Measurements from ENCODE around the gene PGAP6. TPM values are rescaled to one million over a fixed set of nuclear protein-coding genes. Genes with fewer than 3 reads are reported as not detected.

PGAP6 gene
- total RNA-seq, 2 experiments from 2014 or later: 59.7 to 63.7 TPM

- H3K27ac ChIP-seq (ENCODE audit: low read depth in 1 of 2, low read length in 2 of 2): no peak overlapping the region
- CTCF ChIA-PET: no interaction called here
- Mint-ChIP-seq H3K27me3 (no peaks in the 10 kb centered on the region), H3K4me3 (no peak overlapping the region), H3K36me3 (ENCODE audit: low read depth) (no peaks in the 10 kb centered on the region), H3K4me1 (ENCODE audit: low read depth) (peaks cover 12% of the 10 kb centered on the region), H3K9me3 (no peaks in the 10 kb centered on the region), H3K27ac (no peak overlapping the region)
- intact Hi-C loops (cut with DNase I, micrococcal nuclease): no loop called here
- no peaks in the 10 kb centered on the region for H3K36me3 ChIP-seq (ENCODE audit: insufficient read depth, low read length)
- no peak for DNase-seq
- peaks cover 42% of the 10 kb centered on the region for H3K4me1 ChIP-seq (ENCODE audit: insufficient read depth, low read length)
- no peaks in the 10 kb centered on the region for H3K27me3 ChIP-seq (ENCODE audit: control insufficient read depth in 1 of 2, insufficient read depth in 2 of 2, low read length in 2 of 2)
- ATAC-seq (ENCODE audit: poor library complexity): no peak
- no peak for TF ChIP-seq CTCF (IDR thresholded peaks at IDR 0.05)
- no peaks in the 10 kb centered on the region for H3K9me3 ChIP-seq (ENCODE audit: control insufficient read depth in 1 of 2, insufficient read depth in 1 of 2, low read length in 2 of 2)
- no peak overlapping the region for H3K4me3 ChIP-seq (ENCODE audit: low read length)
- POLR2A ChIA-PET: no interaction called here
Observed at GRCh38 chr16:359871-360697, 21.7 kb downstream of the PGAP6 start.

DNA sequence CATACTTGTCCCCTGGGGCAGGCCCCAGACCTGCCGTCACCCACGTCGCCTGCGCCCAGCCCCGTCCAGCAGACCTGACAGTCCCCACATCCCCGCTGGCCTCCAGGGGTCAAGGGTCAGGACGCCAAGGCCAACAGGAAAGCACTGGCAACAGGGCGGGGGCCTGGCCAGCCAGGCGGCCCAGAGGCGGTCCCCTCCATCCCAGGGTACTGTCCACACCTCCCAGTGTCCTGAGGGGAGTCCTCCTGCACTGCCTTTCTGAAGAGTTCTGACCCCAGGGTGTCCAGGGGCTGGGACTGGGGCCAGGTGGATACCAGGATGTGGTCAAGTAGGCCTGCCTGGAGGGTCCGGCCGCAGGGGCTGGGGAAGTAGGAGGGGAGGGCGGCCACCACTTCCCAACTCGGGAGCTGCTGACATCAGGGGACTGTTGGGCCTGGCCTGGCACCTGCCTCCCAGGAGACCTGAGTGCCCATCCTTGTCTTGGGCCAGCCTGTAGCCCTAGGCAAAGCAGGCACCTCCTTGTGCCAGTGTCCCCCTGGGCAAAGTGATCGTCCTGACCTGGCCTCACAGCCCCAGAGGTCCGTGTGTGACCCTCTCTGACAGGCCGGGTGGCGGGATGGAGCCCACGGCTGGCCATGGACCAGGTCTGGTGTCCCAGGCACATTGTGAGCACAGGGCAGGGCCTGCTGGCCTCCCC, 22.6 kb downstream of the PGAP6 start:
- intact Hi-C loops (cut with DNase I, micrococcal nuclease): no loop called here

DNA sequence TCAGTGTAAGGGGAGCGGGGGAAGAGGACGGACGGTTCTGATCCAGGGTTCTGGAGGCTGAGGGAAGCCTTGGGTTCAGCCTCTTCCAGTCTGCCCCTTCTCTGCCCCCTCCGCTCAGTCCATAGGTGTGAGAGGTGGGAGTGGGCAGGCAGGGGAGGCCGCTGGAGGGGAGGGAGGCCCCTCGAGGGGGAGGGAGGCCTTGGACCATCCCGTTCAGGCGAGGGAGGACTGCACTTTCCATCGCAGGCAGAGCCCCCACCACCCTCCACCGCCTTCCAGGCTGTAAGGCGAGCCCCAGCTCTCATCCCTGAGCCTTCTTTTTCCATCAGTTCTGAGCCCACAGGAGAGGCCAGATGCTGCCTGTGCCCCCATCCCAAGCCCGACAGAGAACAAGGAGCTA, 25.0 kb downstream of the PGAP6 start:
- no peak for ATAC-seq (ENCODE audit: poor library complexity)
- ChIA-PET CTCF (no interaction called here), POLR2A (interaction anchor here (1.2 to 2.5 kb wide), 2 partner anchors 14 to 23 kb away, joined by 5 to 16 read pairs; partner anchors contain the start of gene MRPL28)
- Histone ChIP-seq H3K36me3 (ENCODE audit: insufficient read depth, low read length) (no peaks in the 10 kb centered on the region), H3K9me3 (ENCODE audit: control insufficient read depth in 1 of 2, insufficient read depth in 1 of 2, low read length in 2 of 2) (no peaks in the 10 kb centered on the region), H3K27me3 (ENCODE audit: control insufficient read depth in 1 of 2, insufficient read depth in 2 of 2, low read length in 2 of 2) (no peaks in the 10 kb centered on the region), H3K4me1 (ENCODE audit: insufficient read depth, low read length) (peaks cover 57% of the 10 kb centered on the region), H3K4me3 (ENCODE audit: low read length) (no peak overlapping the region), H3K27ac (ENCODE audit: low read depth in 1 of 2, low read length in 2 of 2) (no peak overlapping the region)
- Mint-ChIP-seq H3K4me3 (no peak overlapping the region), H3K4me1 (ENCODE audit: low read depth) (peaks cover 26% of the 10 kb centered on the region), H3K27me3 (no peaks in the 10 kb centered on the region), H3K27ac (no peak overlapping the region), H3K9me3 (no peaks in the 10 kb centered on the region), H3K36me3 (ENCODE audit: low read depth) (no peaks in the 10 kb centered on the region)
- TF ChIP-seq CTCF (IDR thresholded peaks at IDR 0.05): no peak
- intact Hi-C loops (cut with DNase I, micrococcal nuclease): no loop called here
- no peak for DNase-seq

More for the DNA sequence above, 22.6 kb downstream of the PGAP6 start:
- ATAC-seq (ENCODE audit: poor library complexity) (no peak), DNase-seq (no peak)
- Histone ChIP-seq H3K27me3 (ENCODE audit: control insufficient read depth in 1 of 2, insufficient read depth in 2 of 2, low read length in 2 of 2) (no peaks in the 10 kb centered on the region), H3K27ac (ENCODE audit: low read depth in 1 of 2, low read length in 2 of 2) (no peak overlapping the region), H3K4me3 (ENCODE audit: low read length) (no peak overlapping the region), H3K9me3 (ENCODE audit: control insufficient read depth in 1 of 2, insufficient read depth in 1 of 2, low read length in 2 of 2) (no peaks in the 10 kb centered on the region), H3K4me1 (ENCODE audit: insufficient read depth, low read length) (peaks cover 51% of the 10 kb centered on the region), H3K36me3 (ENCODE audit: insufficient read depth, low read length) (no peaks in the 10 kb centered on the region)
- H3K27ac Mint-ChIP-seq: no peak overlapping the region
- H3K4me3 Mint-ChIP-seq: no peak overlapping the region
- ChIA-PET POLR2A (no interaction called here), CTCF (no interaction called here)
- no peaks in the 10 kb centered on the region for H3K27me3 Mint-ChIP-seq
- no peak for TF ChIP-seq CTCF (IDR thresholded peaks at IDR 0.05)
- H3K9me3 Mint-ChIP-seq: no peaks in the 10 kb centered on the region
- H3K36me3 Mint-ChIP-seq (ENCODE audit: low read depth): no peaks in the 10 kb centered on the region
- peaks cover 18% of the 10 kb centered on the region for H3K4me1 Mint-ChIP-seq (ENCODE audit: low read depth)

Data from CD4-positive, alpha-beta T cell (primary cell).